Activated CD4-positive, alpha-beta T cell treated with anti-CD3 and anti-CD28 coated beads for 4 hours (primary cell): ENCODE measurements around the gene TMEM191B.
"Not testable (repeated sequence)": the region's sequence is repeated elsewhere in the genome, so short reads cannot be mapped to it uniquely, and the experiment has no call there.

ENCODE experiments used
- DNase-seq, 2 donors: peaks; one replicate each; pipeline ENCODE4 v3.0.0-alpha.2; 2020

The TMEM191B gene

DNA sequence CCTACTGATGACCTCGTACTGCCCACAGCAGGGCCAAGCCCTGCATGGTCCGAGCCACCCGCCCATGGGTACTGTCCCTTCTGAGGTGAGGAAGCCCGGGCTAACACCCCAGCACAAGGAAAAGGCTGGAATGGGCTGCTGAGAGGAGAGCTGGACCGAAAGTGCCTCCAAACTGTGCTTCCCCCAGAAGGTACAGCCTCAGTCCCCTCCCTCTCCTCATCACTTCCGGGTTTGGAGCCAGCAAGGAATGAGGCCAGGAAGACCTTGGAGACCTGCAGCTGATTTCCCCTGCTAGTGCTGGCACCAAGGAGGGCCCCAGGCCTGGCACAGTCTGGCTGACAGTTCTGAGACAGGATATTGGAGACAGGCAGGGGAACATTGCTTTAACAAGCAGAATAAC is 31.3 kb downstream of the TMEM191B start:
- DNase-seq = not testable (repeated sequence)

DNA sequence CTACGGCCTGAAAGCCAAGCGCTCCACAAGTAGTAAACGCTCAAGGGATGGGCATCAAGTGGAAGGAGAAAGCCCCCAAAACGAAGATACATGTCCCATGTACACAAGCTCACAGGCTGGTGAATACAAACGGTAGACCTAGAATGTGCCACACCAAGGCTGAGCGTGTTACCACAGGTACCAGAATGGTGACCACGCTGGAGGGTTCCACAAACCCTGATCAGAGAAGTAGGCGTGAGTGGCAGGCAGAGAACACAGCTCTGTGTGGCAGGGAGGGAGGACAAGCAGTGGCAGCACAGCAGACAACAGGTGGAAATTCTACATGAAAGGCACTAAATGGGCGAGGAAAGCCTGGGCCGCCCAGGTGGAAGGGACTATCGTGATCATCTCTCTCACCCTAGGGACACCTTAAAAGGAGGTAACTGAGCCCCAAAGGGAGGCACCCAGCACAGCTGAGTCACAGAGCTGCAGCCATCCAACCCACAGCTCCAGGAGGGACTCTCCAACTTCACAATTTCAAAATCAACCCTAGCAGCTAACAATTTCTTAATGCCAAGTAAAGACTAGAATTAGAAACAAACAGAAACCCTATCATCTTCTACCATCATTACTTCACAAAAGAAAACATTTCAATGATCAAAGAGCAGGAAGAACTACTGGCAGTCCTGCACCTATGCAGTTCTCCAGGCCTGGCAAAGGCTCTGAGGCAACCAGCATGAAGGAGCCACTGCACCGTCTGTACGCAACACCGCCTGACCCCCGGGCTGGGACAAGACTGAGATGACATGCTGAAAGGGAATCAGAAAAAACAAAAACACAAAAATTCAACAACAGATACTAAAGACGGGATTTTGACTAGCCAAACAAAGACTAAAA is 32.7 kb downstream of the TMEM191B start:
- not testable (repeated sequence) for DNase-seq

DNA sequence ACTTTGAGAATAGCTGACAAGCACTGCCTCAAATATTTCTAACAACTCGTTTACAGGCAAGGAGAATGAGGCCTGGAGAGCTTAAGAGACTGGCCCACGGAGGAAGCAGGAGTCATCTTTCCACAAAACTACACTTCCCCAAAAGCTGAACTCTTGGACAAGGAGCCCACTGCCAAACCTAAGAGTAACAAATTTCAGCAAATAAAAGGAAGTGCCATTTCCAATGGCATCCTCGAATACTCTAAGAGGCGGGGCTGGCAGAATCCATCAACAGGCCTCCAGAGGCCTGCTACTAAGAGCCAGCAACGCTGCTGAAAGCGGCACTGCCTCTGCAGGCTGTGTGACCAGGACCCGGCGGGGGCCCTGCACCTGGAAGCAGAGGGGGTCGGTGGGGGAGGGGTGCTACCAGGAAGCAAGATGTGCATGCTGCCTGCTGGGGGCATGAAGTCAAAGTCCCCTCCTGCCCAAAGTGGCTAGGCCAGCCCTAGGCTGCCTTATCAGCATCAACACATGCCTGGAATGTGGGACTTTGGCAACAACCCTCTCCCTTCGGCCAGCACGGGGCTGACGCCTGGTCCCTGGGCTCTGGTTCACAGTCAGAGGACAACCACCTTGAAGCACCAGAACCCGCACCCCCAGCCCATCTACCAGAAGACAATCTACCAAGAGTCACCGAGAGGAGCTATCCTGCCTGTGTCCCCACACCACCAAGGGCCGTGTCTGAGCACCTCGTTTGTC is 43.1 kb downstream of the TMEM191B start:
- not testable (repeated sequence) for DNase-seq

DNA sequence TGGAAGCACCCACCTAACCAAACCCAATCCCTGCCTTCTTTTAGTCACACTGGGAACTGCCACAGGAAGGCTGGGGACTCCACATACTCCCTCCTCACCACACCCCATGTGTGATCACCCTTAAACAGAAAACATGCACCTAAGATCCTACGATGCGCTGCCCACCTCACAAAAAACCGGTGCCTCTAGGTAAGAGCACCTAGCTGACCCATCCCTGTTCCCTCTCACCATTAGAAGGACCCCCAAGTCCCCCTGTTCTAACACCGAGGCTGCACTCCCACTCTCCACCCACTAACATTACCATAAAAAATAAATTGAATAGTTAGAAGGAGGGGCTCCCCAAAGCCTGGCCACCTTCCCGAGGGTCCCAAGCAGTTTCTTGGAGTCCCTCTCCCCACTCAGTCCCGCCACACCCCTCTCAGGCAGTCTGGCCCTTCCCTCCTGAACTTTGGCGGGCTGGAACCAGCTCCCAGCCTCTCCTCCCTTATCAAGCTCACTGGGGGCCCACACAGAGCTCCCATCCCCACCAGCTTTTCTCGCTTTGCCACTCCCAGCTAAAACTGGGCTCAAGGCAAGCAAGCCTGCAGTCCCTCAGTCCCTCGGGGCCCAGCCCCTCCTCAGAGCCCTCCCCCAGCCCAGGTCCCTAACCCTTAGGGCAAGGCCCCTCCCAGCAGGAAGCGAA is 46.0 kb downstream of the TMEM191B start:
- not testable (repeated sequence) for DNase-seq

DNA sequence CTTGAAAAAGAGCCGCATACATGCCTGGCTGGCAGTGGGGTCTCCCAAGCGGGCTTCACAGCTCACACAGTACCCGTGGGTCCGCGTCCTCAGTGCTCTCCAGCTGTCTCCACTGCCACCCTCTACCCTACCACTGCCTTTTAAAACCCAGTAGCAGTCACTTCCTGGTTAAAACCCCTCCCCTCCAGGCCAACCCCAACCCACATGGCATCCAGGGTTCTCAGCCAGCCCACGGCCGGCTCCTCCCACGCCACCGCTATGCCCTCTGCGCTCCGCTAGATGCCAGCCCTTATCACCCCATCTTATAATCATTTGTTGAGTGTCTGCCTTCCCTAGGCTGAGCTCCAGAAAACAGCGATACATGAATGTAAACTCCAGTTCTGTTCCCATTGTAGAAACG is 47.0 kb downstream of the TMEM191B start:
- DNase-seq = not testable (repeated sequence)

DNA sequence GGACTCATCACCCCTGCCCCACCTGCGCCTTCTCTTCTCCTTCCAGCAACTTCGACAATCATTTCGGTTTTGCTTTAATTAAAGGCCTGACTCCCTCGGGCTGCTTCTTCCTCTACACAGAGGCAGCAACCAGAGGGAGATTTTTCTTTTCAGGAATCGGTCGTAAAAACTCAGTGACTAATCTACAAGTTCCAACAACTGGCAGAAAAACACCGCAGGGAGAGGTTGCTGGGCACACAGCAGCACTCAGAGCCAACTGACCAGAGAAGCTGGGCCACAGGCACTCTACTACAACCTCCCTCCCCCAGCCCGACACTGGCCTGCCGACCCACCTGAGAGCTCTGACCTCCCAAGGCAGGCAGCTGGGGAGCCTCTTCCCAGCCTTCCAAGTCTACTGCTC is 48.1 kb downstream of the TMEM191B start:
- DNase-seq = not testable (repeated sequence)

DNA sequence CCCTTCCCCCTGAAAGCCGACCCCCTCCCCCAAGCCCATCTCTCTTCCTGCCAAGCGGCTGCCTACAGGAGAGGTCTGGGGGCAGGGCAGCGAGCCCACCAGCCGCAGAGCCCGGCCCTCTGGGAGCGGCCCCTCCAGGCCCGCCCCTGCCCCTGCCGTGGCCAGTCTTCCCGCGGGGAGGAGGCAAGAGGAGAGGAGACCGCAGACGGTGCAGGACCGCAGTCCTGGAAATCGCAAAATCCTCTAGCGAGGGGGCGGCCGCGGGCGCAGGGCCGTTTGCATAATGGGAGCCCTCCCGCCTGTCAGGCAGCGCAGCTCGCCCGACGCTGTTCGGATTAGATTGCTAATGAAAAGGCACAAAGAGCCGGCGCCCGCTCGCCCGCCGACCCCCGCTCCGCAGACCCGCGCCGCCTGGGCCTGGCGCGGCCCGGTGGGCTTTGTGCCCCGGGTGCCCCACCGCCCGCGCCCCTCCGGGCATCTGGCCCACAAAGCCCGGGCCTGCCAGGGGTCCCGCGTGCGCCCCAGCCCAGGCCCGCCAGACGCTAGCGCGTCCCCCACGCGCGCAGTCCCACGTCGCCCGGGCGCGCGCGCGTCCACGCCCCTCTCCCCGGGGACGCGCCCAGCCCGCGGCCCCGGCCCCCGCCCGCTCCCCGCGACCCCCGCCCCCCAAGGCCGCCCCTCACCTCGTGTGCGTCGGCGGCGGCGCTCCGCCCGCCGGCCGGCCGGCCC is 49.7 kb downstream of the TMEM191B start:
- DNase-seq = not testable (repeated sequence)

DNA sequence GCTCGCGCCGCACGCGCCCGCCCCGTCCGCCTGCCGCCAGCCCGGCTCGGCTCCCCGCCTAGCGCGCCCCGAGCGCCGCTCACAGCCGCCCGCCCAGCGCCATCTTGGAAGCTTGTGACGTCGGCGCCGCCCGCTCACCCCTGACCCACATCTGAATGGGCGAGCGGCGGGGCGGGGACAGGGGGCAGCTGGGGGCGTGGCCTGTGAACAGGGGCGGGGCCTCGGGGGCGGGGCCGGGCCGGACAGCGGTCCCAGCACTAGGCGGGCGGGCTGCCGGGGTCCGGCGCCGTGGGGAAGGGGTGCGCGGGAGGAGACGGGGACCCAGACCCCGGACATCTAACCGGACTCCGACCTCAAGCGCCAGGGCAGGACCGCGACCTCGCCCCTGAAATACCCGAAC is 50.2 kb downstream of the TMEM191B start:
- DNase-seq = peak in 1 of 2 donors; percentile 18
